Activated CD8-positive, alpha-beta memory T cell treated with anti-CD3 and anti-CD28 coated beads, Interleukin-2, amount 50 U/mL, for 24 hours (primary cell): ENCODE results near the gene ASCL2.
"Not testable (repeated sequence)": the region's sequence is repeated elsewhere in the genome, so short reads cannot be mapped to it uniquely, and the experiment has no call there.

Experiments used
- DNase-seq: peaks from one replicate; pipeline ENCODE4 v3.0.0-alpha.2; 2020; ENCODE audit errors: extremely low read depth

Gene ASCL2

GRCh38 chr11:2298131-2298794, 27.9 kb upstream of the ASCL2 start:
- no peak for DNase-seq

- DNase-seq = no peak
Observed at GRCh38 chr11:2297623-2298030, 27.2 kb upstream of the ASCL2 start.

GRCh38 chr11:2296913-2297622, 26.7 kb upstream of the ASCL2 start:
- no peak for DNase-seq

GRCh38 chr11:2295971-2296912, 25.9 kb upstream of the ASCL2 start:
- DNase-seq = no peak

GRCh38 chr11:2294926-2295290, 24.5 kb upstream of the ASCL2 start:
- no peak for DNase-seq

- no peak for DNase-seq
Observed at GRCh38 chr11:2293984-2294925, 23.9 kb upstream of the ASCL2 start.

GRCh38 chr11:2293531-2293971, 23.2 kb upstream of the ASCL2 start:
- DNase-seq = no peak

- DNase-seq = no peak
Observed at GRCh38 chr11:2290351-2290841, 20.0 kb upstream of the ASCL2 start.

- DNase-seq = no peak
Observed at GRCh38 chr11:2289859-2290258, 19.5 kb upstream of the ASCL2 start.

GRCh38 chr11:2289350-2289749, 19.0 kb upstream of the ASCL2 start:
- no peak for DNase-seq

GRCh38 chr11:2287091-2287490, 16.7 kb upstream of the ASCL2 start:
- DNase-seq = no peak

GRCh38 chr11:2286350-2286749, 16.0 kb upstream of the ASCL2 start:
- DNase-seq = not testable (repeated sequence)

GRCh38 chr11:2280208-2280607, 9.8 kb upstream of the ASCL2 start:
- DNase-seq = no peak

- no peak for DNase-seq
Observed at GRCh38 chr11:2277933-2278523, 7.6 kb upstream of the ASCL2 start.

- no peak for DNase-seq
Observed at GRCh38 chr11:2277008-2277346, 6.6 kb upstream of the ASCL2 start.

- no peak for DNase-seq
Observed at GRCh38 chr11:2276280-2277007, 6.1 kb upstream of the ASCL2 start.

- DNase-seq = no peak
Observed at GRCh38 chr11:2275334-2276279, 5.2 kb upstream of the ASCL2 start.

- DNase-seq = no peak
Observed at GRCh38 chr11:2273771-2274170, 3.4 kb upstream of the ASCL2 start.

- DNase-seq = no peak
Observed at GRCh38 chr11:2273311-2273710, 2.9 kb upstream of the ASCL2 start.
